ENCODE results near the gene CDK18. TPM values are rescaled to one million over a fixed set of nuclear protein-coding genes. Genes with fewer than 3 reads are reported as not detected.
"Not testable (repeated sequence)": the region's sequence is repeated elsewhere in the genome, so short reads cannot be mapped to it uniquely, and the experiment has no call there.

CDK18 gene
- total RNA-seq, 1 donor: 0.27 TPM

DNA sequence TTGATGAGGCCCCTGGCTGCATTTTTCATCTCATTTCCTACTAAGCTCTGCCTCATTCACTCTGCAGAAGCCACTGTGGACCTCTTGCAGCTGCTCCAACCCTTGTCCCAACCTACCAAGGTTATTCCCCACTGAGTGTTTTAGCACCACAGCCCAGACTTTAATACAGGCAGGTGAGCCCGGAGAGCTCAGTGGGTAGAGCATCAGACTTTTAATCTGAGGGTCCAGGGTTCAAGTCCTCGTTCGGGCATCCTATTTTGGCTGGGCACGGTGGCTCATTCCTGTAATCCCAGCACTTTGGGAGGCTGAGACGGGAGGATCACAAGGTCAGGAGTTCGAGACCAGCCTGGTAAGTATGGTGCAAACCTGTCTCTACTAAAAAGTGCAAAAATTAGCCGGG lies 30.5 kb upstream of the CDK18 start:
- no peak overlapping the region for H3K4me3 ChIP-seq (ENCODE audit: low read depth, low read length)
- TF ChIP-seq, protein P1, sequence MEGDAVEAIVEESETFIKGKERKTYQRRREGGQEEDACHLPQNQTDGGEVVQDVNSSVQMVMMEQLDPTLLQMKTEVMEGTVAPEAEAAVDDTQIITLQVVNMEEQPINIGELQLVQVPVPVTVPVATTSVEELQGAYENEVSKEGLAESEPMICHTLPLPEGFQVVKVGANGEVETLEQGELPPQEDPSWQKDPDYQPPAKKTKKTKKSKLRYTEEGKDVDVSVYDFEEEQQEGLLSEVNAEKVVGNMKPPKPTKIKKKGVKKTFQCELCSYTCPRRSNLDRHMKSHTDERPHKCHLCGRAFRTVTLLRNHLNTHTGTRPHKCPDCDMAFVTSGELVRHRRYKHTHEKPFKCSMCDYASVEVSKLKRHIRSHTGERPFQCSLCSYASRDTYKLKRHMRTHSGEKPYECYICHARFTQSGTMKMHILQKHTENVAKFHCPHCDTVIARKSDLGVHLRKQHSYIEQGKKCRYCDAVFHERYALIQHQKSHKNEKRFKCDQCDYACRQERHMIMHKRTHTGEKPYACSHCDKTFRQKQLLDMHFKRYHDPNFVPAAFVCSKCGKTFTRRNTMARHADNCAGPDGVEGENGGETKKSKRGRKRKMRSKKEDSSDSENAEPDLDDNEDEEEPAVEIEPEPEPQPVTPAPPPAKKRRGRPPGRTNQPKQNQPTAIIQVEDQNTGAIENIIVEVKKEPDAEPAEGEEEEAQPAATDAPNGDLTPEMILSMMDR (IDR thresholded peaks at IDR 0.05; ENCODE audit: insufficient read depth, low read length): no peak
- no peak for DNase-seq (ENCODE audit: low read depth)

DNA sequence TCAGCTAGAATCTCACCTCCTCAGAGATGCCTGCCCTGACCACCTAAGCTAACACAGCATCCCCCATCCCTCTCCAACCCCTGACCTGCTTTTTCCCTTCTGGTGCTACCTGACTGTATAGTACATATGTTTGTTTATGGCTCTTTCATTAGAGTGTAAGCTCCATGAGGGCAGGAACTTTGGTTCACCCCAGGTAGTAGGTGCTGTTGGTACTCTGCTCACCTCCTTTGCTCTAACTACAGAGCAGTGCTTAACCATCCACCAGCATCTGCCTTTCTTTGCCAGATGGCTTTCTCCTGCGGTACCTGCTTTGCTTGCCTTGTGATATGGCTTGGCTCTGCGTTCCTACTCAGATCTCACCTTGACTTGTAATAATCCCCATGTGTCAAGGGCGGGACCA lies 29.9 kb upstream of the CDK18 start:
- no peak overlapping the region for H3K4me3 ChIP-seq (ENCODE audit: low read depth, low read length)
- TF ChIP-seq, protein P1 (IDR thresholded peaks at IDR 0.05; ENCODE audit: insufficient read depth, low read length): no peak
- DNase-seq (ENCODE audit: low read depth): no peak

DNA sequence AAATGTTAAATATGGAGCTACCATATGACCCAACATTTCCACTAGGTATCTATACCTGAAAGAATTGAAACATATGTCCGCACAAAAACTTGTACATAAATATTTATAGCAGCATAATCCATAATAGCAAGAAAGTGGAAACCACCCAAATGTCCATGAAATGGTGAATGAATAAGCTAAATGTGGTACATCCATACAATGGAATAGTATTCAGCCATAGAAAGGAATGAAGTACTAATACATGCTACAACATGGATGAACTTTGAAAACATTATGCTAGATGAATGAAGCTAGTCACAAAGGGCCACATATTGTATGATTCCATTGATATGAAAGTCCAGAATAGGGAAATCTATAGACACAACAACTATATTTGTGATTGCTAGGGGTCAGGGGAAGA lies 28.6 kb upstream of the CDK18 start:
- TF ChIP-seq, protein P1 (IDR thresholded peaks at IDR 0.05; ENCODE audit: insufficient read depth, low read length): no peak
- DNase-seq (ENCODE audit: low read depth): no peak
- H3K4me3 ChIP-seq (ENCODE audit: low read depth, low read length): no peak overlapping the region

DNA sequence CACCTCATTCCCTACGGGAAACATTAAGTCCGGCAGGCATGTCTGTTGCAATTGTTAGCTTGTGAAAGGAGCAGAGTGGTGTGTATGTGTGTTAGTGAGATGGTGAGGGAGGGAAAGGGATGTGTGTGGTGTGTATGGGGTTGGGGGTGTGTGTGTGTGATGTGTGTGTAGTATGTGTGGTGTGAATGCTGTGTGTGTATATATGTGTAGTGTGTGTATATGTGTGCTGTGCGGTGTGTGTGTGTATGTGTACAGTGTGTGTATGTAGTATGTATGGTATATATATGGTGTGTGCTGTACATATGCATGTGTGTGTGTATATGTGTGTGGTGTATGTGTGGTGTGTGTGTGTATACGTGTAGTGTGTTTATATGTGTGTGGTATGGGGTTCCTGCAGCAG lies 27.8 kb upstream of the CDK18 start:
- no peak overlapping the region for H3K4me3 ChIP-seq (ENCODE audit: low read depth, low read length)
- no peak for DNase-seq (ENCODE audit: low read depth)
- TF ChIP-seq, protein P1 (IDR thresholded peaks at IDR 0.05; ENCODE audit: insufficient read depth, low read length): no peak

DNA sequence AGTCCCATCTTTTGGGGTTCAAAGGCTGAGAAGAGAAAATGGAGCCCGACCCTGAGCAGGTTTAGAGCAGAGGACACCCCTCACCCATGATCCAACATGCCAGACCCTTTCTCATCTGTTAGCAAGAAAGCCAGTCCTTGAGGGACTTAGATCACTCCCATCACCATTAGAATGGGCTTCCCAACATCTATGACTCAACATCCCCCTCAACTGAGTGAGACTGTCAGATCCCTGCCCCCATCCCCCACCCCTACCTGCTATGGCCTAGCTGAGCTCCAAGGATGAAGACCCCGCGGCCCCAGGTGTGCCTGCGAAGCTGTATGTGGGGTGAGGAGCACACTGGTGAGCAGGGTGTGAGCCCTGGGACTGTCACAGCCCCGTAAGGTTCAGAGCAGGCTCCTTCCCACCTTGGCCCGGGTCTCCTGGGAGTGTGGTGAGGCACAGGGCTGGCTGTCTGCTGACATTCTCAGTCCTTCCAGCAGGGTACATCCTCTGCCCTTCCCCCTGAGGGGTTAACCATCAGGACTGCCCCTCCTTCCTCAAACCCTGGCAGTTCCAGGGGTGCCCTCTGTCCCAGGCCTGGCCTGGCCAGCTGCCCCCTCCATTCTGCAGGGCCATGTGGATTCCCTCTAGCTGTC lies 27.2 kb upstream of the CDK18 start:
- TF ChIP-seq, protein P1 (IDR thresholded peaks at IDR 0.05; ENCODE audit: insufficient read depth, low read length): no peak
- DNase-seq (ENCODE audit: low read depth): no peak
- H3K4me3 ChIP-seq (ENCODE audit: low read depth, low read length): no peak overlapping the region

DNA sequence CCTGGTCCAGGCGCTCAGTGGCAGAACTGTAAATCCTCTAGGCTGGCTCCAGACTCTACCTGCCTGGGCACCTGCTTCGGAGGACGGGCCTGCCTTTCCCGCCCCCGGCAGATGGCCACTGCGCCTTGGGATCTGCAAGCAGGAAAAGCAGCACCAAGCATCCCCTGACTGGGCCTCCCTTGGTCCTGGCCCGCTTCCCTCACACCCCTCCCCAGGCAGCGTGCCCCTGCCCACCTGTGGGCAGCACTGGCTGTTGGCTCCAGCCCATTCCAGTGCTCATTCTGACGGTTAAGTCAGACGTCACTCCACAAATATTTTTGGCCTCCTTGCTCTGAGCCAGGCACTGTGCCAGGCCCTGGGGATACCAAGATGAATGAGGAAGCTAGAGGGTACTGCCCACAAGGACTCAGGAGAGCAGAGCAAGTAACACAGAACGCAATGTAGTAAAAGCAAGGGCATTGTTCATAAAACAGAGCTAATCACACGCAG lies 26.7 kb upstream of the CDK18 start:
- H3K4me3 ChIP-seq (ENCODE audit: low read depth, low read length): no peak overlapping the region
- TF ChIP-seq, protein P1 (IDR thresholded peaks at IDR 0.05; ENCODE audit: insufficient read depth, low read length): no peak
- peak; percentile 60 for DNase-seq (ENCODE audit: low read depth)

DNA sequence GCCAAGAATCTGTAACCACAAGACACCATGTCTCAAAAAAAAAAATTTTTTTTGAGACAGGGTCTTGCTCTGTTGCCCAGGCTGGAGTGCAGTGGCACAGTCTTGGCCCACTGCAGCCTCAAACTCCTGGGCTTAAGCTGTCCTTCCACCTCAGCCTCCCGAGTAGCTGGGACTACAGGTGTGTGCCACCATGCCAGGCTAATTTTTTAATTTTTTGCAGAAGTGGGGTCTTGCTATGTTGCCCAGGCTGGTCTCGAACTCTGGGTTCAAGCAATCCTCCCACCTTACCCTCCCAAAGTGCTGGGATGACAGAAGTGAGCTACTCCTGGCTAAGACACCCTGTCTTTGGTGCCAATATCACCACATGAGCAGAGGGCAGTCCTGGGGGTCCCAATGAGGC lies 25.5 kb upstream of the CDK18 start:
- not testable (repeated sequence) for H3K4me3 ChIP-seq (ENCODE audit: low read depth, low read length); DNase-seq (ENCODE audit: low read depth)

Measured in fibroblast of the aortic adventitia (primary cell).